ENCODE results near the gene OSBPL2. TPM values are rescaled to one million over a fixed set of nuclear protein-coding genes. Genes with fewer than 3 reads are reported as not detected.

Gene OSBPL2
- total RNA-seq, 1 experiment from 2014 or later = 49.5 TPM

DNA sequence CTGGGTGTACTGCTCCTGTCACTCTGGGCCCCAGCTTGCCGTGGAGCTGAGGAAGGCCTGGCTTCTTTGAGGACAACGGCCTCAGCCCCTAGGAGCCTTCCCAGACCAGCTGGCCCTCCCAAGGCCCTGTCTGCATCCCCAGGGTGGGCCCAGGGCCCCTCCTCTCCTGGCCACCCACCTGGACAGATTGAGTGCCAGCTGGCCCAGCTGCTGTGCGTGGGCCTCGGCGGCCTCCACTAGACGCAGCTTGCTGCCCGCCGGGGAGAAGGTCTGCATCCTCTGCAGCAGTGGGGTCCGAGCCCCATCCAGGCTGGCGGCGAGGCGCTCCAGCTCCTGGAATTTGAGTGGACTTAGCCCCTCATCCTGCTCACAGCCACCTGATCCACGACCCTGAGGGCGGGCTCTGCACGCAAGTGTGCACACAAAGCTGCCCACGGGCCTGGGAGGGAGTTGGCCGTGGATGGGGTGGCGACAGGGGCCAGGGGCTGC lies 78.9 kb downstream of the OSBPL2 start (continued):
- TF ChIP-seq ZNF423 (CRISPR knock-in tag; IDR thresholded peaks at IDR 0.05) = no peak
- TF ChIP-seq AR (CRISPR knock-in tag; IDR thresholded peaks at IDR 0.05) = no peak
- TF ChIP-seq GTF2I (CRISPR knock-in tag; conservative IDR thresholded peaks at IDR 0.05) = no peak

DNA sequence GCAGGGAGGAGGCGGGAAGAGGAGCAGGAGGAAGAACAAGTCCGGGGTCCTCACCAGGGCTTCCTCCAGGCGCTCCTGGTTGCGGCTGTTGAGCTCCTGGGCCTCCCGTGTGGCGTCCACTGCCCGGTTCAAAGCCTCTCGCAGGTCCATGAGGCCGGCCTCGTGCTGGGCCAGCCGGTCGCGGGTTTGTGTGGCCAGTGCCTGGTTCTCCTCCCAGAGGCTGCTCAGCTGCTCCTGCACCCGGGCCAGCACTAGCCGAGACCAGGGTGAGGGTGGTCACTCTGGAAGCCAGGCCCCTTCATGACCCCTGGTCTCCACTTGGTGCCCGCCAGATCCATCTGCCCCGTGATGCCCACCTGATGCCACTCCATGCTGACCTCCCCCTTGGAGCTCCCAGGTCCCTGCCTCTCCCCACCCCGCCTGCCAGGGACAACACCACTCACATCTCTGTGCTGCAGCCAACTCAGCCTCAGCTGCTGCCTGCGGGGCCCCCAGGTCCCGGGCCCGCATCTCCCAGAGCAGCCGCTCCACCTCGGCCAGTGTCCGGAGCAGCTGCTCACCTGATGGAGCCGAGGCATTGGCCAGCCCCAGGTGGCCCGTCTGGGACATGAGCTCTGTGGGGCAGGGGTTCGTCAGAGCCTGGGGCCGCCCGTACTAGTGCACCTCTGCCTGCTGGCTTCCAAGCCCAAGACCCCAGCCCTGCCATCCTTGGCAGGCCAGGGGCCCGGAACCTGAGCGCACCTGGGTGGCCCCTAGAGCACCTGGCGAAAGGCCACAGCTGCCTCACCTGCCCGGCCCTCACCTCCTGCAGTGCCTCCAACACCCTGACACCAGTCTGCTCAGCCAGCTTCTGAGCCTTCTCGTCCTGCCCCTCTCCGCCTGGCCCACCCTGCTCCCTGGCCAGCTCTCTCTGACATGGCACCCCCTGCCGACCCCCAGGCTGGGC lies 80.4 kb downstream of the OSBPL2 start:
- ATAC-seq (no peak), DNase-seq (ENCODE audit: low spot score) (no peak)
- H3K9me3 Mint-ChIP-seq = no peaks in the 10 kb centered on the region
- no peak overlapping the region for H3K4me3 Mint-ChIP-seq
- H3K36me3 Mint-ChIP-seq = peaks cover 49% of the 10 kb centered on the region
- TF ChIP-seq USF1 (CRISPR knock-in tag; IDR thresholded peaks at IDR 0.05) (no peak), AR (CRISPR knock-in tag; IDR thresholded peaks at IDR 0.05) (no peak), RORB (CRISPR knock-in tag; IDR thresholded peaks at IDR 0.05) (no peak), ARID4B (CRISPR knock-in tag; IDR thresholded peaks at IDR 0.05; ENCODE audit: borderline replicate concordance) (no peak), ZNF138 (CRISPR knock-in tag; conservative IDR thresholded peaks at IDR 0.05) (no peak), ATF1 (CRISPR knock-in tag; IDR thresholded peaks at IDR 0.05) (no peak), NFATC4 (CRISPR knock-in tag; IDR thresholded peaks at IDR 0.05) (no peak), RELA (CRISPR knock-in tag; IDR thresholded peaks at IDR 0.05; ENCODE audit: borderline replicate concordance) (no peak), E2F4 (CRISPR knock-in tag; IDR thresholded peaks at IDR 0.05; ENCODE audit: borderline replicate concordance, low read depth) (no peak)
- TF ChIP-seq, protein P1, sequence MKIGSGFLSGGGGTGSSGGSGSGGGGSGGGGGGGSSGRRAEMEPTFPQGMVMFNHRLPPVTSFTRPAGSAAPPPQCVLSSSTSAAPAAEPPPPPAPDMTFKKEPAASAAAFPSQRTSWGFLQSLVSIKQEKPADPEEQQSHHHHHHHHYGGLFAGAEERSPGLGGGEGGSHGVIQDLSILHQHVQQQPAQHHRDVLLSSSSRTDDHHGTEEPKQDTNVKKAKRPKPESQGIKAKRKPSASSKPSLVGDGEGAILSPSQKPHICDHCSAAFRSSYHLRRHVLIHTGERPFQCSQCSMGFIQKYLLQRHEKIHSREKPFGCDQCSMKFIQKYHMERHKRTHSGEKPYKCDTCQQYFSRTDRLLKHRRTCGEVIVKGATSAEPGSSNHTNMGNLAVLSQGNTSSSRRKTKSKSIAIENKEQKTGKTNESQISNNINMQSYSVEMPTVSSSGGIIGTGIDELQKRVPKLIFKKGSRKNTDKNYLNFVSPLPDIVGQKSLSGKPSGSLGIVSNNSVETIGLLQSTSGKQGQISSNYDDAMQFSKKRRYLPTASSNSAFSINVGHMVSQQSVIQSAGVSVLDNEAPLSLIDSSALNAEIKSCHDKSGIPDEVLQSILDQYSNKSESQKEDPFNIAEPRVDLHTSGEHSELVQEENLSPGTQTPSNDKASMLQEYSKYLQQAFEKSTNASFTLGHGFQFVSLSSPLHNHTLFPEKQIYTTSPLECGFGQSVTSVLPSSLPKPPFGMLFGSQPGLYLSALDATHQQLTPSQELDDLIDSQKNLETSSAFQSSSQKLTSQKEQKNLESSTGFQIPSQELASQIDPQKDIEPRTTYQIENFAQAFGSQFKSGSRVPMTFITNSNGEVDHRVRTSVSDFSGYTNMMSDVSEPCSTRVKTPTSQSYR (CRISPR knock-in tag; IDR thresholded peaks at IDR 0.05) = no peak
- CTCF ChIA-PET = interaction anchor here (0.8 to 1.0 kb wide), 2 partner anchors 16 to 64 kb away, joined by 3 read pairs; no protein-coding TSS in a partner anchor
- no peaks in the 10 kb centered on the region for H3K4me1 Mint-ChIP-seq
- H3K27me3 Mint-ChIP-seq (ENCODE audit: low read depth) = no peaks in the 10 kb centered on the region
- POLR2A ChIA-PET = interaction anchor here (1.4 kb wide), 1 partner anchor 50 kb away, joined by 3 read pairs; no protein-coding TSS in a partner anchor
- no peak overlapping the region for H3K27ac Mint-ChIP-seq

Measured in WTC11 (cell line).